HUDEP-2 (cell line): Measurements from ENCODE around the gene TBXT.

Experiments
- DNase-seq, 76 experiments: peaks; one replicate each; lab custom pipeline; 2025; ENCODE audit not compliant: unreplicated experiment in 76 of 76; lab: John Stamatoyannopoulos, UW

TBXT gene

DNA sequence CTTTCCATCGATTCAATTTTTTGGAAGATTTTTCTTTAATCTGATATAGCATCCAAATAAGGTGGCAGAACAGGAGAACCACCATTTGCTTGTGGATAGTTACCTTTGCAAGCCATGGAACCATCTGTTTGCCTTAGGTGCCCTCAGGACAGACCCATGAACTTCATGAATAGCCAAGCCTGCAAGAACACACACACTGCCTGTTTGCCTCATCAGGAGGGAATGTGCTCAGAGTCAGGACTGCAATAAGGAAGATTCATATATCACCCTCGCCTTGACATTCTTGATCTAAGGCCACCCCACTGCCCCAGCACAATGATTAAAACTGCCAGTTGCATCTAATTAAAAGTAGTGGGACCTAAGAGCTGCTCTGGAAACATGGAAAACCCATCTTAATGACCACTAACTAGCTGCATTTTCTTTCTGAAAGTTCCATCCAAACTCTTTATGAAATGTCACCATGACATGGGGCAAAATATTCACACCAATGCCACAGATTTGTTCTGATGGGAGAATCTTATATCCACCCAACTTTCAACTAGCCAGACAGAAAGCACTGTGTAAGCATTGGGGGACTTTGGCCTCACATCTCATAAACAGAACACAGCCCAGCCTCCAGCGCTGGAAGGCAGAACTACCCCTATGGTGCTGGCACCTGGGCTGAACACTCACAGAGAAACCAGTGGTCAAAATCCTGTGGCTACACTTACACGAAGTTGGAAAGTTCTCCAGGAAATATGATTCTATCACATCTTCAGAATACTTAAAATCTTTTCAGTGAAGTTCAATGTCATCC, 48.3 kb downstream of the TBXT start:
- DNase-seq: no peak

DNA sequence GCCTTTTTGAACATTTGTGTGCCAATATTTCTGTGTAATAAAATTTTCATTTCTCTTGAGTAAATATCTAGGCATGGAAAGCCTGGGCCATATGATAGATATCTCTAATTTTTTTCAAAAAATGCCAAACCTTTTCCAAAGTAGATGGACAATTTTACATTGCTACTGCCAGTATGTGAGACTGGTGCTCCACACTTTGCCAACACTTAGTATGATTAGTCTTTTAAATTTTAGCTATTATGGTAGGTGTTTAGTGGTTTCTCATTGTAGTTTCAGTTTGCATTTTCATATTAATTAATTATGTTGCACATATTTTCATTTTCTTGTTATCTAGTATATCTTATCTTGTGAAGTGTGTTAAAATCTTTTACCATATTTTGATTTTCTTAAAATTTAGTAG, 52.0 kb downstream of the TBXT start:
- DNase-seq: no peak

DNA sequence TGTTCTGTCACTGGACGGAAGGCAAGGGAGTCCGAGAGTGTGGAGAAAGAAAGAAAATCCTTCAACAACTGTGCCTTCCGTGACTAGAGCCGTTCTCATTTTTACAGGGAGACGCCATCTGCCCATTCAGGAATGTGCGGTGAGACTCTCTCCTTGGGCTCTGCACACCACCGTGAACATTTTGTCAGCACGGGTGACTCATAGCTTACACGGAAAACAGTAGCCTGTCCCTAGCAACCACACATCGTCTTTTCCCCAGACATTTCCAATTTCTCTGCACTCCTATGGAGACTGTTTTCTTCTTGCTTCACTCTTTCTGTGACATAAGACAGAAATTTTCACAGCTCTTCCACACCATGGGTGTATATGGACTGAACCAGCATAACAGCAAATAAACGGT, 55.1 kb downstream of the TBXT start:
- no peak for DNase-seq

DNA sequence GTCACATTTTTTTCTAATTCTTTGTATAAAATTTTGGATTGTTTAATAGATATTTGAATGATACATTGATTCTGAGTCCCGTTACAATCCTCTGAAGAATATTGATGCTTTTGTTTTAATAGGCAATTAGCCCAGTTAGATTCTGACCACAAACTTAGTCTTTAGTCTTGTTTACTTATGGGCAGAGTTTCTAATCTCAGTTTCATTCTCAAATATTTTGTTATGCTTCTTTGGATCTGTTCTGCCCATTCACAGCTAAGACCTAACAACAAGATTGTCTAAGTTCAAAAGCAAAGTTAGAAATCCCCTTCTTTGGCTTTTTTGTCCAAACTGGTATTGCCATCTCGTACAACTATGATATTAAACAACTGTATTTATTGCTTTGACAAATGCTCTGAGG, 58.0 kb downstream of the TBXT start:
- no peak for DNase-seq
